Kidney epithelial cell (primary cell): ENCODE measurements around the gene SUSD2. TPM values are rescaled to one million over a fixed set of nuclear protein-coding genes. Genes with fewer than 3 reads are reported as not detected.
A peak's percentile ranks its signal among the peaks of the same experiment; 100 is the strongest.
"Not testable (repeated sequence)": the region's sequence is repeated elsewhere in the genome, so short reads cannot be mapped to it uniquely, and the experiment has no call there.

ENCODE experiments used
- DNase-seq: peaks from one replicate; pipeline ENCODE4 v3.0.0-alpha.2; 2010; ENCODE audit warnings: low read depth
- H3K27me3 ChIP-seq: 2 replicates; pipeline ENCODE4 v1.6.0; 2011; ENCODE audit warnings: low read length; ENCODE audit not compliant: control insufficient read depth, insufficient read depth
- H3K36me3 ChIP-seq: 2 replicates; pipeline ENCODE4 v1.5.1; 2011; ENCODE audit warnings: low read length; ENCODE audit not compliant: control insufficient read depth, insufficient read depth
- H3K4me3 ChIP-seq: 2 replicates; pipeline ENCODE4 v1.5.1; 2011; ENCODE audit warnings: low read depth, mild to moderate bottlenecking, control low read depth, low read length
- total RNA-seq: library from RNA; depleted of rRNA; stranded (reverse); fragments of >200 nt; gene quantifications from 2 replicates; pipeline ENCODE4 v1.2.3, GENCODE V29; 2015
- TF ChIP-seq, protein P1 (sequence below): IDR thresholded peaks from 2 replicates; pipeline ENCODE4 v1.5.1; 2011; ENCODE audit warnings: mild to moderate bottlenecking, moderate library complexity, low read length, control low read depth, inconsistent platforms; ENCODE audit not compliant: insufficient read depth, poor library complexity, severe bottlenecking

Gene SUSD2
- total RNA-seq: 0.17 and 0.62 TPM in 2 replicates

DNA sequence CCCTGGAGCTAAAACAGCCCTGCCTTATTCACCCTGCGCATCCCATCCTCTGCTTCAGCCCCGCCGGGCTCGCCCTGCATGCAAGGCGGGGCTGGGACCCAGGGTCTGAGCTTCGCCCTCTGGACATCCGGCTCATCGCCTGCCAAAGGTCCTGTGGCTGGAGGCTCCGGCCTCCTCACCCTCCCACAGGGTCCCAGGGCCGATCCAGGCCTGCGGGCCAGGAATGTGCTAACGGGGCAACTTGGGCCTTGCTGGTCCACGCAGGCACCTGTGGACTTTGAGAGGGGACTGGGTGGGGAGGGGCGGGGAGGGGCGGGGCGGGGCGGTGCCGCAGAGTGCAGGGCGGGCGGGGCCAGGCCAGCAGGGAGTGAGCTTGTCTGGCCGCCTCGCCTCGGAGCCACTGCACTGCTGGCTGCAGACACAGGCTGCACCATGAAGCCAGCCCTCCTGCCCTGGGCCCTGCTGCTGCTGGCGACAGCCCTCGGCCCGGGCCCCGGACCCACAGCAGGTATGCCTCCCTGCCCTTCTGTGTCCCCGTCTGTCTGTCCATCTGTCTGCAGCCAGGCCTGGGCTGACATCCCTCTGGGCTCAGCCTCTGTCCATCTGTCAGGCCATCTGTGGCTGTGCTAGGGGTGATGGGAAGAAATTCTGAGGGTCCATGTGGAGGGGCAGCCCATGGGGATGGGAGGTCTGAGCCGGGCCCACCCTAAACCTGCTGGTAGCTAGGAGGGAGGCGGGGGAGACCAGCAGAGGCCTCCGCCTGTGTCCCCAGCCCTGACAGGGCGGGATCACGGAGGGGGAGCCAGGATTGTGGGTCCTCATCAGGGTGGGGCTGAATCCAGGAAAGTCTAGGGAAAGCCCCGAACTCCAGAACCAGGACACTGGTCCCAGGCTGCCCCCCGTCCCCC, at the start of gene SUSD2:
Gene SUSD2 (plus strand): TSS at position 400 of the 908 bp plus-strand sequence. CDS start 33 bp downstream, at position 433.
- no peak within 1 kb of the TSS for H3K4me3 ChIP-seq
- TF ChIP-seq, protein P1, sequence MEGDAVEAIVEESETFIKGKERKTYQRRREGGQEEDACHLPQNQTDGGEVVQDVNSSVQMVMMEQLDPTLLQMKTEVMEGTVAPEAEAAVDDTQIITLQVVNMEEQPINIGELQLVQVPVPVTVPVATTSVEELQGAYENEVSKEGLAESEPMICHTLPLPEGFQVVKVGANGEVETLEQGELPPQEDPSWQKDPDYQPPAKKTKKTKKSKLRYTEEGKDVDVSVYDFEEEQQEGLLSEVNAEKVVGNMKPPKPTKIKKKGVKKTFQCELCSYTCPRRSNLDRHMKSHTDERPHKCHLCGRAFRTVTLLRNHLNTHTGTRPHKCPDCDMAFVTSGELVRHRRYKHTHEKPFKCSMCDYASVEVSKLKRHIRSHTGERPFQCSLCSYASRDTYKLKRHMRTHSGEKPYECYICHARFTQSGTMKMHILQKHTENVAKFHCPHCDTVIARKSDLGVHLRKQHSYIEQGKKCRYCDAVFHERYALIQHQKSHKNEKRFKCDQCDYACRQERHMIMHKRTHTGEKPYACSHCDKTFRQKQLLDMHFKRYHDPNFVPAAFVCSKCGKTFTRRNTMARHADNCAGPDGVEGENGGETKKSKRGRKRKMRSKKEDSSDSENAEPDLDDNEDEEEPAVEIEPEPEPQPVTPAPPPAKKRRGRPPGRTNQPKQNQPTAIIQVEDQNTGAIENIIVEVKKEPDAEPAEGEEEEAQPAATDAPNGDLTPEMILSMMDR: no peak
- DNase-seq: no peak
- no peaks in the 10 kb centered on the region for H3K36me3 ChIP-seq
- H3K27me3 ChIP-seq: no peaks in the 10 kb centered on the region

DNA sequence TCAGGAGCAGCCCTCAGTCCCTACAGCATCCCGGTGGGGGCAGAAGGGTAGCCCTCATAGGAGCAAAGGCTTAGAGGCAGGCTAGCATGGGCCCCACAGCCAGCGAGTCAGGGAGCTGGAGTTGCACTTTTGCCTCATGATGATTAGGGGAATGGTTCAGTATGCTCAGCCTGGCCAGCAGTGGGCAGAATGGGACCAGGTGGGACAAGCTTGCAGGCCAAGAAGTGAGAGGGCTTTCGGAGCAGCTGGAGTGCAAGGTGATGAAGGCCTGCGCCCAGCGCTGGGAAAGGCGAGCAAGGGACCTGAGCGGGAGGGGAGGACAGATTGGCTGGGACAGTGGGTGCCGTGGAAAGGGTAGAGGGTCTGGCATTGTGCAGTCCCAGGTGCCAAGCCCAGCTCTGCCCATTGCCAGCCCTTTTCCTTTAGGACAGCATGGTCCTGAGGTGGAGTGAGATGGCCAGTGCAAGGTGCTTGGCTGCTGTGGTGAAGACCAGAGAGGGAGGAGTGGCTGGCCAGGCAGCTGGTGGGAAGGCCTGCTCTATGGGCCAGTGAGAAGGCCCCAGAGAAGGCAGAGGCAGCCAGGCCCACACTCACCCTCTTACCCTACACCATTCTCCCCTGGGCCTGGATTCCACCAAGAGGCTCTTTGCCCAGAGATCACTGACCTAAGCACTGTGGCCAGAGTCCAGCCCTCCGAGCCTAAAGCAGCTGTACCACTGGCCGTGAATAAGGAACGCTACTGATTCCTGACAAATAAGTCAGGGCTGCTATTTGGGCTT, 47.9 kb upstream of the SUSD2 start:
- no peak for DNase-seq
- no peaks in the 10 kb centered on the region for H3K36me3 ChIP-seq
- TF ChIP-seq, protein P1: peak; percentile 37
- no peaks in the 10 kb centered on the region for H3K27me3 ChIP-seq
- H3K4me3 ChIP-seq: no peak overlapping the region

GRCh38 chr22:24134090-24134846, 47.0 kb upstream of the SUSD2 start:
- Histone ChIP-seq H3K27me3 (no peaks in the 10 kb centered on the region), H3K36me3 (no peaks in the 10 kb centered on the region), H3K4me3 (no peak overlapping the region)
- TF ChIP-seq, protein P1: no peak
- DNase-seq: no peak

DNA sequence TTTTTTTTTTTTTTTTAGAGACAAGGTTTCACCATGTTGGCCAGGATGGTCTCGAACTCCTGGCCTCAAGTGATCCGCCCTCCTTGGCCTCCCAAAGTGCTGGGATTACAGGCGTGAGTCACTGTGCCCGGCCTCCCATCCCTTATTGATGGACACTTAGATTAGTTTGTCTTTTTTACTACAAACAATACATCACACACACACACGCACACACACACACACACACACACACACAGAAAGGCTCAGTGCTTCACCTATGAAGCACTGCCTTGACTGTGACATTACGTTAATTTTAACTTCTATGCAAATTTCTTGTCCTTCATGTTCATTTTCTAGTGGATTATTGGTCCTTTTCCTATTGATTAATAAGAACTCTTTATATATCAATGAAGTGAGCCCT, 44.8 kb upstream of the SUSD2 start:
- DNase-seq, H3K36me3 ChIP-seq, H3K4me3 ChIP-seq, H3K27me3 ChIP-seq: not testable (repeated sequence)

DNA sequence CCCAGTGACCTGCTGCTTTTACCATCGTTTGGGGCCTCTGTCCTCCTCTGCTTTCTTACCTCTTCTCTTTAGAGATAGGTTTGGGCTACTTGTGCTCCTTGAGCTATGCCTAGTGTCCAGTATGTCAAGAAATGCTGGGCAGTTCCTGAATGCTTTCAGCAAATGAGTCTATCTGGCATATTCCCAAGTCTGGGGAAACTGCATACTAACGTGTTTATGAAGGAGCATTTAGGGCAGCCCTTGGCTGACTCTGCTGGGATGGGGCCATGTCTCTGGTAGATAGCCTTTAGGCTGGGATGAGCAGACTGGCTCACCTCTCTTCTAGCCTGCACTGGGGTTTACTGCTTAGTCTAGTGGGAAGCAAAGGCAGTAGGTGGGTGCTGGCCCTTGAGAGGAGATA, 43.7 kb upstream of the SUSD2 start:
- Histone ChIP-seq H3K36me3 (no peaks in the 10 kb centered on the region), H3K27me3 (no peaks in the 10 kb centered on the region), H3K4me3 (no peak overlapping the region)
- no peak for DNase-seq
- TF ChIP-seq, protein P1: no peak
